Stimulated activated CD8-positive, alpha-beta memory T cell treated with anti-CD3 and anti-CD28 coated beads, Interleukin-12 subunit alpha, Interleukin-12 subunit beta, amount 100 ng/mL, for 1 hour (primary cell): Measurements from ENCODE around the gene GLIPR2.
"Not testable (repeated sequence)": the region's sequence is repeated elsewhere in the genome, so short reads cannot be mapped to it uniquely, and the experiment has no call there.

Source experiments
- DNase-seq: peaks from one replicate; pipeline ENCODE4 v3.0.0-alpha.2; 2020; ENCODE audit warnings: low read depth

GLIPR2 gene

GRCh38 chr9:36163786-36164170 lies 27.2 kb downstream of the GLIPR2 start:
- DNase-seq = no peak

- no peak for DNase-seq
Observed at GRCh38 chr9:36164372-36164771, 27.8 kb downstream of the GLIPR2 start.

DNA sequence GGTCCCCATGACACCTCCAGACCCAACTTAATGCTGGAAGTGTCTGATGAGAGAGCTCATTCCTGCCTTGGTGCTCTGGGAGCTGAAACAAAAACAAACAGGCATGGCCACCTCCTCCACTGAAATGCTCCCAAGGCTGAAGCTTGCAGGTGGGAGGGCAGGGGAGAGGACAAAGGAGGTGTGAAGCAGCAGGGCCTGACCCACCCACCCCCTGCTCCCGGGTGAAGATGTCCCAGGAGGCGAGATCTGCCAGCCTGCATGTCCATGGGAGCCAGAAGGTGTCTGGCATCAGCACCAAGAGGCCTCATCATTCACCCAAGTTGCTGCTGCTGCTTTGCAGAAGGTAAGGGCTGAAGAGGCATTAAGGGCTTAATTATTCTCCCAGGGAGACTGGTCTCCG lies 28.5 kb downstream of the GLIPR2 start:
- no peak for DNase-seq

- no peak for DNase-seq
Observed at GRCh38 chr9:36165826-36166167, 29.3 kb downstream of the GLIPR2 start.

GRCh38 chr9:36166168-36166927 lies 29.8 kb downstream of the GLIPR2 start:
- peak; percentile 74 for DNase-seq

DNA sequence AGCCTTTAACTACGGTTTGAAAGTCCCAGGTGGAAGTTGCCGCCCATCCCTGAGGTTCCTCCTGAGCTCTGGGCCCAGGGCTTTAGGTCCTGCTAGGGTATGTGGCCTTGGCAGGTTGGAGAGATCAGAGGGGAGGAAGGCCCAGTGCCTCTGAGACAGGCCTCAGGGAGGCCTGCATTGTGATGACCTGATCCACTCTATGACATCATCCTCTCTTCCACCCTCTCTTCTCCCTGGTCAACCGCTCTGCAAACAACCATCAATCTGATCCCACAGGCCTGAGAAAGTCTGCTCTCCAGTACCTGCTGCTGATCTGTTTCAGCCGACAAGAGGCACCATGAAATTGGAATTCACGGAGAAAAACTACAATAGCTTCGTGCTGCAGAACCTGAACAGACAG lies 32.6 kb downstream of the GLIPR2 start, which contains the start of gene CCIN:
Gene CCIN (plus strand): TSS at position 223 of the 400 bp plus-strand sequence. CDS start 115 bp downstream, at position 338.
- no peak for DNase-seq

DNA sequence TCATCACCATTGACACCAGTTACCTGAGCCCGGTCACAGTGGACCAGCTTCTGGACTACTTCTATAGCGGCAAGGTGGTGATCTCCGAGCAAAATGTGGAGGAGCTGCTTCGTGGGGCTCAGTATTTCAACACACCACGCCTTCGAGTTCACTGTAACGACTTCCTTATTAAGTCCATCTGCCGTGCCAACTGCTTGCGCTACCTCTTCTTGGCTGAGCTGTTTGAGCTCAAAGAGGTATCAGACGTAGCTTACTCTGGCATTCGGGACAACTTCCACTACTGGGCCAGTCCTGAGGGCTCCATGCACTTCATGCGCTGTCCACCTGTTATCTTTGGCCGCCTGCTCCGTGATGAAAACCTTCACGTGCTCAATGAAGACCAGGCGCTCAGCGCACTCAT lies 33.2 kb downstream of the GLIPR2 start:
- DNase-seq = no peak

GRCh38 chr9:36170531-36170930 lies 34.0 kb downstream of the GLIPR2 start:
- DNase-seq = no peak

DNA sequence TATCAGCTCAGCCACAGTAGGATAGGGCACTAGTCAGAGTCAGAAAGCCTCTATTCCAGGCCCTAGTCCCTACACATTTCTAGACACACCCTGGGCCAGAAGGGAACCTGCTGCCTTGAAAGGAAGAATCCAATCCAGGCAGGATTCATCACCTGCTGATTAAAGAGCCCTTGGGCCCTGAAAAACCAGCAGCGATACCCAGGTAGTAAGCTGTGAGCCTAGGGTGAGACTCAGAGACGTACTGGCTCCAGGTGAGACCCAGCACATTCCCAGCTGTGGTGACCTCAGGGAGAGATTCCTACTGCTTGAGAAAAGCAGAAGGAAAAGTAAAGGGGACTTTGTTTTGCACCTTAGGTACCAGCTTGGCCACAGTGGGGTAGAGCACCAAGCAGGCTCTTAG lies 37.3 kb downstream of the GLIPR2 start:
- DNase-seq = no peak

DNA sequence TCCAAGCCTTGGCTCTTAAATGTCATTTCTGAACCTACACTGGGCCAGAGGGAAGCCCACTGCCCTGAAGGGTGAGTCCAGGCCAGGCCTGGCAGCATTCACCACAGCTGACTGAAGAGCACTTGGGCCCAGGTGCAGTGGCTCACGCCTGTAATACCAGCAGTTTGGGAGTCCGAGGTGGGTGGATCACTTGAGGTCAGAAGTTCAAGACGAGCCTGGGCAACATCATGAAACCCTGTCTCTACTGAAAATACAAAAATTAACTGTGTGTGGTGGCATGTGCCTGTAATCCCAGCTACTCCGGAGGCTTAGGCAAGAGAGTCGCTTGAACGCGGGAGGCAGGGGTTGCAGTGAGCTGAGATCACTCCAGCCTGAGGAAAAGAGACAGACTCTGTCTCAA lies 37.7 kb downstream of the GLIPR2 start:
- no peak for DNase-seq

- no peak for DNase-seq
Observed at GRCh38 chr9:36174731-36175130, 38.2 kb downstream of the GLIPR2 start.

DNA sequence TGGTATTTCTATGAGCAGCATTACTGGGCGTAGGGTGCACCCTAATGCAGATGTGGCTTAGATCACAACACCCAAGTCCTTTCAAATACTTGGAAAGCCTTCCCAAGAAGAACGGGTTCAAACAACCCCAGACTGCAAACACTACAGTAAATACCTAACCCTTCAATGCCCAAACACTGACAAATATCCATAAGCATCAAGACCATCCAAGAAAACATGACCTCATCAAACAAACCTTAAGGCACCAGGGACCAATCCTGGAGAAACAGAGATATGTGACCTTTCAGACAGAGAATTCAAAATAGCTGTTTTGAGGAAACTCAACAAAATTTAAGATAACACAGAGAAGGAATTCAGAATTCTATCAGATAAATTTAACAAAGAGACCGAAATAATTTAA lies 38.7 kb downstream of the GLIPR2 start:
- not testable (repeated sequence) for DNase-seq

- DNase-seq = not testable (repeated sequence)
Observed at GRCh38 chr9:36176496-36176895, 40.0 kb downstream of the GLIPR2 start.

DNA sequence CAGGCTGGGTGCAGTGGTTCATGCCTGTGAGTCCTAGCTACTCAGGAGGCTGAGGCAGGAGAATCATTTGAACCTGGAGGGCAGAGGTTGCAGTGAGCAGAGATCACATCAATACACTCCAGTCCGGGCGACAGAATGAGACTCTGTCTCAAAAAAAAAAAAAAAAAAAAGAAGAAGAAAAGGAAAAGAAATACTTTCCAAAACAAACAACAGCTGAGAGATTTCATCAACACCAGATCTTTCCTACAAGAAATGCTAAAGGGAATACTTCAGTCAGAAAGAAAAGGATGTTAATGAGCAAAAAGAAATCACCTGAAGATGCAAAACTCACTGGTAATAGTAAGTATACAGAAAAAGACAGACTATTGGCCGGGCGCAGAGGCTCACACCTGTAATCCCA lies 41.0 kb downstream of the GLIPR2 start:
- DNase-seq = no peak

GRCh38 chr9:36180243-36180642 lies 43.7 kb downstream of the GLIPR2 start:
- DNase-seq = not testable (repeated sequence)

GRCh38 chr9:36187414-36187813 lies 50.9 kb downstream of the GLIPR2 start:
- DNase-seq = no peak

DNA sequence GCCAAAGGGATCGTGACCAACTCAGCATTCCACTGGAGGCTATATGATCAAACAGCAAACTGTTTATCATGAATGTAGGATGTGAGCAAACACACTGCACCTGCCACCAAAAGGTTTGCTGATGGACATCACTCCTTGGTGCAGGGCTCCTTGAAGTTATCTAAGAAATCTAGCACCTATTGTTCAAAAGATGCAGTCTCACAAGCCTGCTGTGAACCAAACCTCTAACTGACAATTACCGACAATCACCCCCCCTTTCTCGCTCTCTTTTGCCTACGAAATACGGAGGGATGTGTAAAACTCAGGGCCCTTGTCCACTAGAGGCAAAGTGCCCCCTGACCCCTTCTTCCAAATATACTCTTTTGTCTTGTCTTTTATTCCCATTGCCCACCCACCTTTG lies 51.7 kb downstream of the GLIPR2 start:
- DNase-seq = no peak

GRCh38 chr9:36189976-36190375 lies 53.4 kb downstream of the GLIPR2 start:
- DNase-seq = no peak

DNA sequence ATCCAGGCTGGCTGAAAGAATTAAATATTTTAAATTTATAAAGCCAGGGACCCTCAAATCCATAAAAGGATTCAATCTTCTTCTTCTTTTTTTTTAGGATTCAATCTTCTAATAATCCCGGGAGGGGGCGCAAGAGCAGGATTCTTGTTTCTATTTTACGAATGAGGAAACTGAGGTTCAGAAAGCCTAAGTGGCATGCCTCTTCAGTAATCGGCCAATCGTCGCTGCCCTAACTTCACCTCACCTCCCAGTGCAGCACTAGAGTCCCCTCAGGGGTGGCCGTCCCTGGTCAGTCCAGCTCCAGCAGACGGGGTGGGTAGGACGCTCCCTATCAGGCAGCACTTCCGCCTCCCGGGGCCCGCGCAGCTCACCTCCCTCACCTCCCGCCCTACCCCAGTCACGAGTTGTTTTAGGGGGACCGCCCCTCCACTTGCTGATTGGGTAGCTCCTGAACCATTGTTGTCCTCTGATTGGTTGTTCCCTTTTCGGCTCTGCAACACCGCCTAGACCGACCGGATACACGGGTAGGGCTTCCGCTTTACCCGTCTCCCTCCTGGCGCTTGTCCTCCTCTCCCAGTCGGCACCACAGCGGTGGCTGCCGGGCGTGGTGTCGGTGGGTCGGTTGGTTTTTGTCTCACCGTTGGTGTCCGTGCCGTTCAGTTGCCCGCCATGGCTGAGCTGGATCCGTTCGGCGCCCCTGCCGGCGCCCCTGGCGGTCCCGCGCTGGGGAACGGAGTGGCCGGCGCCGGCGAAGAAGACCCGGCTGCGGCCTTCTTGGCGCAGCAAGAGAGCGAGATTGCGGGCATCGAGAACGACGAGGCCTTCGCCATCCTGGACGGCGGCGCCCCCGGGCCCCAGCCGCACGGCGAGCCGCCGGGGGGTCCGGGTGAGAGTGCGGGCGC lies 54.1 kb downstream of the GLIPR2 start, which contains the start of gene CLTA:
Gene CLTA (plus strand): TSS at position 534 of the 902 bp plus-strand sequence. CDS start 136 bp downstream, at position 670.
- DNase-seq = peak; percentile 87

DNA sequence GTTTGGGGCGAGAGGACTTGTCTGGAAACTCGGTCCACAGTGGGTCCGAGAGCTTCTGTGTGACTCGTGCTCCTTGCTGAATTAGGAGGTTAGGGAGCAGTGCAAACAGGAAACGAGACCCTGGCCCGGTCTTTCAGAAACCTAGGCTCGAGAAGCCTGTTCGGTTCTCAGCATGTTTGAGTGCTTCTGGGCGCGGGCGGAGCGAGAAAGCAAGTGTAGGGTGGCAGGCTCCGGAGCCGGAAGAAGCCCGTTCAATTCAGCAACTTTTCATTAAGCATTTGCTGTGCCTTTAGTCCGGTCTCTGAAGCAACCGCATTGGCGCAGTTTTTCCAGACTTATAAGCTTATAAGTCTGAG lies 54.7 kb downstream of the GLIPR2 start:
- peak; percentile 21 for DNase-seq

DNA sequence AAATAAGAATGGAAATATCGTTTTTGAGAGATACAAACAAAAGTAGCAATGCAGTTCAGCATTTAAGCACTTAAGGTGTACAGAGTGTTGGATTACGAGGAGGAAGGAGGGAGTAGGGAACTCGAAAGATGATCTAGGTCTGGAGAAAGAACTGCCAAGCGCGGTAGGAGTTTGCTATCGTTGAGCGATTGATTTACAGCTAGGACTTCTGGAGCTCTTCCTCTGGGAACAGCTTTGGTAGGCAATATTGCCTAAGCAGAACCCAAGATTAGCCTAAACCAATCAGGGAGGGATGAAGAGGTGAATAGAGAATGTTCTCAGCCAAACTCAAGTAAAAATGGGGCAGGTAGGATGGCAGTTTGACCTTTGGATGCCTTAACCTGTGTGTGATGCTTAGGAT lies 55.2 kb downstream of the GLIPR2 start:
- DNase-seq = no peak

DNA sequence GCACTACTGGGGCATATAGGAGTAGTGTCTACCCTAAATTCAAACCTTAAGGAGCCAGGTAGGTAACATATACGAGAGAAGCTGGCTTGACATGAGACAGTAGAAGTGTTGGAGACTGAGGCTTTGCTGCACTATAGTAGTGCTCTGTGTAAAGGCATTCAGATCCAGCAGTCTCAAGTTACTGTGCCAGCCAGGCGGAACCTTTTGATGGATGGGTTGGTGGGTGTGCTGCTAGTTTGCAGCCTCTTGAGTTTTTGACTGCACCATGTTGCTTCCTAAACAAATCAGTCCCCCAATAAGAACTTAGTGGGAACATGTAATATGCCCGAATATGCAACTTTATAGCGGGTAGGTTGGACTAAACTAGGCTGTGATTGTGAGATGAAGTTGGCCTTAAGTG lies 55.7 kb downstream of the GLIPR2 start:
- DNase-seq = no peak

DNA sequence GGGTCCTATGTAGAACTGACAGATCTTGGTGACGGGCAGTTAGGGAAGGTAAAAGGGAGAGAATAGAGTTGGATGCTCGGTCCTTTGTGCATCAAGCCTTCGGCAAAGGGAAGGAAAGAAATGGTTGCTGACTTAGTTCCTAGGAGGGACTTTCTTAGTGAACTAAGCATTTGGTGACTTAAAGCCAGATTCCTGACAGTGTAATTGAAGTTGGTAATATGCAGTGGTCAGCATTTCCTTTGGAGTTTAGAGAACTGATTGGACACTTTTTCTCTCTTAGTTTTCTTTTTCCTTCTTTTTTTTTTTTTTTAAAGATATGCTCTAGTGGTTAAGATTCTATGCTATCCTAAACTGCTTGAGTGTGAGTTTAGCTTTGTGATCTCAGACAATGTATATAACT lies 56.5 kb downstream of the GLIPR2 start:
- DNase-seq = no peak
